Mesothelial cell of epicardium (in vitro differentiated cells): ENCODE measurements around the gene CHRNA7. TPM values are rescaled to one million over a fixed set of nuclear protein-coding genes. Genes with fewer than 3 reads are reported as not detected.
"Not testable (repeated sequence)": the region's sequence is repeated elsewhere in the genome, so short reads cannot be mapped to it uniquely, and the experiment has no call there.

Experiments
- DNase-seq, 2 experiments: peaks; one replicate each; pipeline ENCODE4 v3.0.0; 2021; ENCODE audit warnings: low spot score in 2 of 2; ENCODE audit not compliant: unreplicated experiment in 2 of 2
- H3K27ac Mint-ChIP-seq: 2 replicates; pipeline ENCODE4 v1.8.0; 2021; ENCODE audit warnings: mixed read lengths
- H3K27me3 Mint-ChIP-seq: 2 replicates; pipeline ENCODE4 v1.8.0; 2021; ENCODE audit warnings: low read depth, mixed read lengths
- H3K36me3 Mint-ChIP-seq: 2 replicates; pipeline ENCODE4 v1.8.0; 2021; ENCODE audit warnings: mixed read lengths
- H3K4me1 Mint-ChIP-seq: 2 replicates; pipeline ENCODE4 v1.8.0; 2021; ENCODE audit warnings: mixed read lengths
- H3K4me3 Mint-ChIP-seq: 2 replicates; pipeline ENCODE4 v1.8.0; 2021; ENCODE audit warnings: mild to moderate bottlenecking, moderate library complexity, mixed read lengths
- H3K9me3 Mint-ChIP-seq: 2 replicates; pipeline ENCODE4 v1.8.0; 2021; ENCODE audit warnings: mixed read lengths
- total RNA-seq: library from RNA; stranded (reverse); gene quantifications from 3 replicates; pipeline ENCODE4 v1.2.1, GENCODE V29; 2021
- TF ChIP-seq, protein P1 (sequence below): fragments of 200-600 bp; sonication (generic); IDR thresholded peaks from one replicate; pipeline ENCODE4 v1.5.0; 2021; ENCODE audit warnings: antibody characterized with exemption; ENCODE audit not compliant: unreplicated experiment

The CHRNA7 gene
- total RNA-seq, 1 donor from 2014 or later: 3.0 TPM

DNA sequence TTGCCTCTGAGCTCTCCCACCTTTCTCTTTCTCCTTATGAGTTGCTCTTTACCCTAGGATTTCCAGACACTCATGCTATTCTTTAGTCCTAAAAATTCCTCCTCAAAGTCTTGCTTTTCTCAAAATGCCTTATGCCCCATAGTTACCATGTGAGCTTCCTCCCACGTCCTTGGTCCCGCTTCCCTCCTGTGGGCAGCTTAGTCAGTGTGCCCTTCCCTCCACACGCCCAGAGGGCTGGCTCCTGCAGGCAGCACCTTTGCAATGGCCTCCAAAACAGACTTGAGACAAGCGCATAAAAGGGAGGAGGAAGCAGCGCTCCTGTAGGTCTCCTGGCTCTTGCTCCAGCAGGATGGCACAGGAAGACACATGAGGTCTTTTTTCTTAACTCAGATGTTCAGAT is 168.6 kb downstream of the CHRNA7 start:
- H3K9me3 Mint-ChIP-seq, H3K36me3 Mint-ChIP-seq, H3K4me1 Mint-ChIP-seq, H3K27ac Mint-ChIP-seq, DNase-seq, H3K4me3 Mint-ChIP-seq, H3K27me3 Mint-ChIP-seq: not testable (repeated sequence)

DNA sequence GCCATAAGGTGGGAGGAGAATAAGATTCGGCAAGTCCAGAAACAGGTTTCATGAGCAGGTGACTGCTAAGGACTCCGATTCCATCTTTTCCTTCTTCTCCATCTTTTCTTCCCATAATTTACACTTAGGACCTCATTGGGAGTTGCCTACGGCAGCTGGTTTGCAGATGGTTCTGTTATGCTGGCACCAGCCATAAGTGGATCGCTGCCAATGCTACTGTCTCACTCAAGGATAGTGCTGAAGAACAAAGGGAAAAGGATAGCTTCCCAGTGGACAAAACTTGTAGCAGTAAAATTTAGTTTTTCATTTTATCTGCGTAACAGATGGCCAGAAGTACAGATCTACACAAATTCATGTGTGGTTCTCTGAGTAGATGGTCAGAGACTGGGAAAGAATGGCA is 178.8 kb downstream of the CHRNA7 start:
- not testable (repeated sequence) for H3K36me3 Mint-ChIP-seq, H3K9me3 Mint-ChIP-seq

DNA sequence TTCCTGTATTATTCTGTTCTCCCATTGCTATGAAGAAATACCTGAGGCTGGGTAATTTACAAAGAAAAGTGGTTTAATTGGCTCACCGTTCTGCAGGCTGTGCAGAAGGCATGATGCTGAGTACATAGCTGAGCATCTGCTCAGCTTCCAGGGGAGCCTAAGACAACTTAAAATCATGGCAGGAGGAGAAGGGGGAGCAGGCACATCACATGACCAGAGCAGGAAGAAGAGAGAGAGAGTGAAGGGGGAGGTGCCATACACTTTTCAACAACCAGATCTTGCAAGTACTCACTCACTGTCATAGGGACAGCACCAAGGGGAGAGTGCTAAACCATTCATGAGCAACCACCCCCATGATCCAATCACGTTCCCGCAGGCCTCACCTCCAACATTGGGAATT is 188.4 kb downstream of the CHRNA7 start:
- no peaks in the 10 kb centered on the region for H3K4me1 Mint-ChIP-seq
- H3K9me3 Mint-ChIP-seq: peaks cover 26% of the 10 kb centered on the region
- TF ChIP-seq, protein P1, sequence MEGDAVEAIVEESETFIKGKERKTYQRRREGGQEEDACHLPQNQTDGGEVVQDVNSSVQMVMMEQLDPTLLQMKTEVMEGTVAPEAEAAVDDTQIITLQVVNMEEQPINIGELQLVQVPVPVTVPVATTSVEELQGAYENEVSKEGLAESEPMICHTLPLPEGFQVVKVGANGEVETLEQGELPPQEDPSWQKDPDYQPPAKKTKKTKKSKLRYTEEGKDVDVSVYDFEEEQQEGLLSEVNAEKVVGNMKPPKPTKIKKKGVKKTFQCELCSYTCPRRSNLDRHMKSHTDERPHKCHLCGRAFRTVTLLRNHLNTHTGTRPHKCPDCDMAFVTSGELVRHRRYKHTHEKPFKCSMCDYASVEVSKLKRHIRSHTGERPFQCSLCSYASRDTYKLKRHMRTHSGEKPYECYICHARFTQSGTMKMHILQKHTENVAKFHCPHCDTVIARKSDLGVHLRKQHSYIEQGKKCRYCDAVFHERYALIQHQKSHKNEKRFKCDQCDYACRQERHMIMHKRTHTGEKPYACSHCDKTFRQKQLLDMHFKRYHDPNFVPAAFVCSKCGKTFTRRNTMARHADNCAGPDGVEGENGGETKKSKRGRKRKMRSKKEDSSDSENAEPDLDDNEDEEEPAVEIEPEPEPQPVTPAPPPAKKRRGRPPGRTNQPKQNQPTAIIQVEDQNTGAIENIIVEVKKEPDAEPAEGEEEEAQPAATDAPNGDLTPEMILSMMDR: no peak
- peaks cover 4% of the 10 kb centered on the region for H3K36me3 Mint-ChIP-seq
- H3K27me3 Mint-ChIP-seq: no peaks in the 10 kb centered on the region
- no peak overlapping the region for H3K4me3 Mint-ChIP-seq
- no peak for DNase-seq
- H3K27ac Mint-ChIP-seq: no peak overlapping the region

More for the DNA sequence above, 178.8 kb downstream of the CHRNA7 start:
- H3K27ac Mint-ChIP-seq, H3K4me3 Mint-ChIP-seq, H3K27me3 Mint-ChIP-seq, H3K4me1 Mint-ChIP-seq, DNase-seq: not testable (repeated sequence)

Other genes starting within 250 kb of the CHRNA7 start
- 0.80 to 1.6 TPM (median 1.5 TPM) in 3 replicates for gene OTUD7A, start 159.8 kb upstream of the CHRNA7 start, total RNA-seq